HCT116 (cell line): ENCODE results near the gene CACNA2D3. TPM values are rescaled to one million over a fixed set of nuclear protein-coding genes. Genes with fewer than 3 reads are reported as not detected.

Experiments used
- ATAC-seq: fragments of 200-7000 bp; cut with Tn5 transposase; 2 replicates; pipeline ENCODE4 v1.9.1; 2020; ENCODE audit warnings: mild to moderate bottlenecking, moderate library complexity
- BruUV-seq: library from RNA; stranded (reverse); fragments of 400-500 nt; replicated peaks from 2 replicates; lab custom pipeline; 2021; lab: Mats Ljungman, UMichigan
- CTCF ChIA-PET: fragments of 300-600 bp; sonication (Branson Sonifier 250); formaldehyde crosslinking; loops from one replicate; lab custom pipeline; 2021; ENCODE audit warnings: antibody characterized with exemption; lab: Charles Lee
- POLR2A ChIA-PET: fragments of 300-600, 350-600 bp; sonication (Branson Sonifier 250); formaldehyde crosslinking; loops from one replicate; lab custom pipeline; 2021; ENCODE audit warnings: antibody characterized with exemption; lab: Charles Lee
- RAD21 ChIA-PET, 2 experiments: fragments of 300-600 bp; sonication (Branson Sonifier 250); formaldehyde crosslinking; loops; one replicate each; lab custom pipeline; 2023; ENCODE audit warnings: low total read pairs in 2 of 2; ENCODE audit not compliant: uncharacterized antibody in 2 of 2, unreplicated experiment in 2 of 2, low non-redundant PET in 1 of 2; lab: Charles Lee
- DNase-seq: peaks from one replicate; pipeline ENCODE4 v3.0.0-alpha.2; 2010; ENCODE audit warnings: low read depth, low spot score
- H2AFZ ChIP-seq: fragments of 200-600 bp; shearing (Covaris generic), sonication (generic); 2 replicates; pipeline ENCODE4 v1.6.1; 2017; ENCODE audit warnings: low read depth, mixed run types, mixed read lengths, antibody characterized with exemption, low read length; ENCODE audit not compliant: poor library complexity, severe bottlenecking
- H3K27ac ChIP-seq: 2 replicates; pipeline ENCODE4 v1.5.1; 2012; ENCODE audit warnings: low read depth, low read length
- H3K27me3 ChIP-seq: fragments of 200-600 bp; sonication (generic); 2 replicates; pipeline ENCODE4 v1.6.1; 2016; ENCODE audit warnings: mixed run types, low read length, mixed read lengths; ENCODE audit not compliant: insufficient read depth
- H3K36me3 ChIP-seq, 2 experiments: fragments of 200-500 bp in 1 of 2; fragments of 200-600 bp in 1 of 2; sonication (Bioruptor generic) in 1 of 2; sonication (generic) in 1 of 2; 2 replicates each; pipeline versions ENCODE4 v1.5.1 to v1.6.1; 2014 to 2016; ENCODE audit warnings: low read length in 2 of 2, inconsistent platforms in 1 of 2, mixed read lengths in 1 of 2, mixed run types in 1 of 2; ENCODE audit not compliant: insufficient read depth in 2 of 2, control insufficient read depth in 1 of 2
- H3K4me1 ChIP-seq, 2 experiments: fragments of 200-600 bp in 1 of 2; sonication (generic) in 1 of 2; 2 replicates each; pipeline versions ENCODE4 v1.5.1 to v1.6.1; 2012 to 2017; ENCODE audit warnings: low read length in 2 of 2, inconsistent platforms in 1 of 2, mild to moderate bottlenecking in 1 of 2, mixed read lengths in 1 of 2, mixed run types in 1 of 2, moderate library complexity in 1 of 2; ENCODE audit not compliant: insufficient read depth in 2 of 2, control insufficient read depth in 1 of 2
- H3K4me2 ChIP-seq: fragments of 200-600 bp; sonication (generic); 2 replicates; pipeline ENCODE4 v1.6.1; 2017; ENCODE audit warnings: mixed run types, low read length, mixed read lengths
- H3K4me3 ChIP-seq, 2 experiments: fragments of 200-600 bp in 1 of 2; sonication (generic) in 1 of 2; replicated peaks in 1 of 2; 2 replicates each; pipeline ENCODE4 v1.5.1; 2011 to 2016; ENCODE audit warnings: low read length in 2 of 2, control low read depth in 1 of 2, low read depth in 1 of 2, mild to moderate bottlenecking in 1 of 2, mixed read lengths in 1 of 2, mixed run types in 1 of 2
- H3K79me2 ChIP-seq: fragments of 200-600 bp; sonication (generic); 2 replicates; pipeline ENCODE4 v1.6.1; 2017; ENCODE audit warnings: mild to moderate bottlenecking, mixed run types, low read length, moderate library complexity, mixed read lengths; ENCODE audit not compliant: insufficient read depth
- H3K9ac ChIP-seq: fragments of 200-600 bp; sonication (generic); 2 replicates; pipeline ENCODE4 v1.6.1; 2016; ENCODE audit warnings: low read length, mixed read lengths
- H3K9me2 ChIP-seq: fragments of 200-600 bp; sonication (generic), shearing (Covaris generic); 2 replicates; pipeline ENCODE4 v1.6.1; 2017; ENCODE audit warnings: mixed run types, mild to moderate bottlenecking, moderate library complexity; ENCODE audit not compliant: insufficient read depth
- H3K9me3 ChIP-seq, 2 experiments: fragments of 200-500 bp in 1 of 2; fragments of 200-600 bp in 1 of 2; sonication (Bioruptor generic) in 1 of 2; sonication (generic) in 1 of 2; 2 replicates each; pipeline ENCODE4 v1.6.1; 2014 to 2017; ENCODE audit warnings: low read length in 2 of 2, mixed read lengths in 2 of 2, inconsistent platforms in 1 of 2, low read depth in 1 of 2, mild to moderate bottlenecking in 1 of 2, mixed run types in 1 of 2, moderate library complexity in 1 of 2; ENCODE audit not compliant: control insufficient read depth in 1 of 2, insufficient read depth in 1 of 2
- H4K20me1 ChIP-seq: fragments of 200-600 bp; sonication (generic), shearing (Covaris generic); 2 replicates; pipeline ENCODE4 v1.6.1; 2017; ENCODE audit warnings: mixed run types, mild to moderate bottlenecking, moderate library complexity; ENCODE audit not compliant: insufficient read depth
- CEBPB ChIP-seq: IDR thresholded peaks from 2 replicates; pipeline ENCODE4 v1.6.1; 2012; ENCODE audit warnings: low read depth
- EGR1 ChIP-seq: IDR thresholded peaks from 2 replicates; pipeline ENCODE4 v1.6.1; 2012; ENCODE audit warnings: low read depth
- EZH2 ChIP-seq: fragments of 200-600 bp; sonication (generic); IDR thresholded peaks from 2 replicates; pipeline ENCODE4 v1.6.1; 2017; ENCODE audit warnings: antibody characterized with exemption, mixed run types
- POLR2A ChIP-seq: IDR thresholded peaks from 2 replicates; pipeline ENCODE4 v1.7.0; 2011; ENCODE audit warnings: borderline replicate concordance; ENCODE audit not compliant: insufficient read depth, insufficient read length; ENCODE audit errors: extremely low read depth
- RAD21 ChIP-seq: IDR thresholded peaks from 2 replicates; pipeline ENCODE4 v1.6.1; 2012; ENCODE audit warnings: low read depth, mild to moderate bottlenecking
- SIN3A ChIP-seq: IDR thresholded peaks from 2 replicates; pipeline ENCODE4 v1.6.1; 2012; ENCODE audit warnings: low read depth
- SP1 ChIP-seq: IDR thresholded peaks from 2 replicates; pipeline ENCODE4 v1.6.1; 2012; ENCODE audit warnings: low read depth
- SRF ChIP-seq: IDR thresholded peaks from 2 replicates; pipeline ENCODE4 v1.6.1; 2012; ENCODE audit warnings: low read depth
- TCF7L2 ChIP-seq: IDR thresholded peaks from 2 replicates; pipeline ENCODE4 v1.7.0; 2011; ENCODE audit warnings: borderline replicate concordance, inconsistent platforms; ENCODE audit not compliant: insufficient read depth, insufficient read length; ENCODE audit errors: extremely low read depth
- YY1 ChIP-seq: IDR thresholded peaks from 2 replicates; pipeline ENCODE4 v1.6.1; 2011; ENCODE audit warnings: low read length, low read depth, moderate library complexity, mild to moderate bottlenecking; ENCODE audit not compliant: insufficient replicate concordance; ENCODE audit errors: extremely low read depth
- ZFX ChIP-seq: fragments of 450-650 bp; IDR thresholded peaks from 2 replicates; pipeline ENCODE4 v1.6.1; 2017
- ZNF274 ChIP-seq: fragments of 200-500 bp; sonication (Bioruptor generic); IDR thresholded peaks from 2 replicates; pipeline ENCODE4 v1.6.1; 2014; ENCODE audit warnings: mild to moderate bottlenecking, low read depth, low read length, inconsistent platforms
- intact Hi-C: fragments of 100-400 bp; cut with micrococcal nuclease; formaldehyde crosslinking; loops from 2 replicates; pipeline ENCODE4 v1.10.0; 2022
- total RNA-seq: library from RNA; stranded (reverse); gene quantifications from one replicate; pipeline ENCODE4 v1.2.1, GENCODE V29; 2021; ENCODE audit not compliant: unreplicated experiment
- TF ChIP-seq, protein P1 (sequence below): IDR thresholded peaks from 2 replicates; pipeline ENCODE4 v1.6.1; 2012
- TF ChIP-seq, protein P2 (sequence below): IDR thresholded peaks from 2 replicates; pipeline ENCODE4 v1.6.1; 2011; ENCODE audit warnings: mild to moderate bottlenecking, low read length, moderate library complexity; ENCODE audit not compliant: insufficient replicate concordance; ENCODE audit errors: extremely low read depth
- TF ChIP-seq, protein P3 (sequence below): IDR thresholded peaks from 2 replicates; pipeline ENCODE4 v1.6.1; 2012
- TF ChIP-seq, protein P4 (sequence below), 3 experiments: fragments of 200-600 bp in 1 of 3; sonication (generic) in 1 of 3; IDR thresholded peaks in 2 of 3; conservative IDR thresholded peaks in 1 of 3; 2 replicates each; pipeline ENCODE4 v1.5.1; 2012 to 2017; ENCODE audit warnings: low read depth in 2 of 3, low read length in 2 of 3, antibody characterized with exemption in 1 of 3, borderline replicate concordance in 1 of 3, control low read depth in 1 of 3, mild to moderate bottlenecking in 1 of 3, mixed read lengths in 1 of 3, mixed run types in 1 of 3, moderate library complexity in 1 of 3; ENCODE audit not compliant: insufficient read depth in 1 of 3

CACNA2D3 gene
- total RNA-seq, 1 experiment from 2014 or later, result 0.20 TPM

DNA sequence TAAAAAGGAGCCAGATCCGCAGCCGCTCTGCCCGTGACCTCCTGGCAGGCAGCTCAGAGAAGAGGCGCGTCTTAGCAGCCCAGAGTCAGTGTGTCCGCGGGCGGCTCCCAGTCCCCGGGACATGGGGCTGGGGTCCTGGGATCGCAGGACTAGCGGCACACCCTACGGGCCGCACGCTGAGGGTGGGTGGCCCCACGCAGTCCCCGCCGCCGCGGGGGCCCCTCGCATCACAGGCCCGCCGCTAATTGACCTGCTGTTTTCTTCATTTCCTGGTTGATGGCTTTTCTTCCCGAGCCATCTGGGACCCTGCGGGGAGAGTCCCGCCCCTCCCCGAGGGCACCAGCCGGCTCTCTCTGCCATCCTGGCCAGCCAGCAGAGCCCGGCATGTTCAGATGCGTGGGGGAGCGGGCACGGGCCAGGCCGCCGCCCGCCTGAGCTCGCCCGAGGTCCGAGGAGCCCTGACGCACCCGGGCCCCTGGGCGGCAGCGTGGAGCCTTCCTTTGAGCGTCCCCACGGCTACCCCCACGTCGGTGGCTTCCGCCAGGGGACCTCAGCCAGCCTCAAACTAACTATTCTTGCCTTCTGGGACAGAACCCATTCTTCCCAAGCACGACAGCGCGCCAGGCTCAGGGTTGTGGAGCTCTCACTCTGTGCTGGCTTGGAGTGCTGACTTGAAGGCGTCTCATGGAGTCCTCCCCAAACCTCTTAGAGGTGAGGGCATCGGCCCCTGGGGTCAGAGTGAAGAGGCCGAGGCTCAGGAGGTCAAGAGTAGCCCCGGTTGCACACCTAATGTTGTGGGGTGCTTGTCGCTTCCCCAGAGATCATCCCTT lies 34.6 kb upstream of the CACNA2D3 start:
- Histone ChIP-seq H4K20me1 (no peaks in the 10 kb centered on the region), H3K4me2 (no peak overlapping the region), H2AFZ (no peak overlapping the region), H3K27ac (no peak overlapping the region), H3K9ac (no peak overlapping the region), H3K9me2 (no peaks in the 10 kb centered on the region), H3K9me3 (no peaks in the 10 kb centered on the region), H3K4me1 (no peaks in the 10 kb centered on the region), H3K79me2 (no peaks in the 10 kb centered on the region), H3K27me3 (peaks cover 24% of the 10 kb centered on the region; the same call in 1 of the 2 replicates), H3K36me3 (no peaks in the 10 kb centered on the region), H3K4me3 (no peak overlapping the region)
- no TSS peak for BruUV-seq
- CTCF ChIA-PET, result no interaction called here
- no peak for DNase-seq
- no peak for ATAC-seq
- RAD21 ChIA-PET, result no interaction called here
- no peak for TF ChIP-seq ZFX
- TF ChIP-seq, protein P1, sequence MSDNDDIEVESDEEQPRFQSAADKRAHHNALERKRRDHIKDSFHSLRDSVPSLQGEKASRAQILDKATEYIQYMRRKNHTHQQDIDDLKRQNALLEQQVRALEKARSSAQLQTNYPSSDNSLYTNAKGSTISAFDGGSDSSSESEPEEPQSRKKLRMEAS, result no peak
- TF ChIP-seq POLR2A, result no peak
- no peak for TF ChIP-seq EGR1
- TF ChIP-seq EZH2, result no peak
- no peak for TF ChIP-seq SRF
- TF ChIP-seq, protein P2, sequence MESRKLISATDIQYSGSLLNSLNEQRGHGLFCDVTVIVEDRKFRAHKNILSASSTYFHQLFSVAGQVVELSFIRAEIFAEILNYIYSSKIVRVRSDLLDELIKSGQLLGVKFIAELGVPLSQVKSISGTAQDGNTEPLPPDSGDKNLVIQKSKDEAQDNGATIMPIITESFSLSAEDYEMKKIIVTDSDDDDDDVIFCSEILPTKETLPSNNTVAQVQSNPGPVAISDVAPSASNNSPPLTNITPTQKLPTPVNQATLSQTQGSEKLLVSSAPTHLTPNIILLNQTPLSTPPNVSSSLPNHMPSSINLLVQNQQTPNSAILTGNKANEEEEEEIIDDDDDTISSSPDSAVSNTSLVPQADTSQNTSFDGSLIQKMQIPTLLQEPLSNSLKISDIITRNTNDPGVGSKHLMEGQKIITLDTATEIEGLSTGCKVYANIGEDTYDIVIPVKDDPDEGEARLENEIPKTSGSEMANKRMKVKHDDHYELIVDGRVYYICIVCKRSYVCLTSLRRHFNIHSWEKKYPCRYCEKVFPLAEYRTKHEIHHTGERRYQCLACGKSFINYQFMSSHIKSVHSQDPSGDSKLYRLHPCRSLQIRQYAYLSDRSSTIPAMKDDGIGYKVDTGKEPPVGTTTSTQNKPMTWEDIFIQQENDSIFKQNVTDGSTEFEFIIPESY, result no peak
- TF ChIP-seq TCF7L2, result no peak
- TF ChIP-seq, protein P3, sequence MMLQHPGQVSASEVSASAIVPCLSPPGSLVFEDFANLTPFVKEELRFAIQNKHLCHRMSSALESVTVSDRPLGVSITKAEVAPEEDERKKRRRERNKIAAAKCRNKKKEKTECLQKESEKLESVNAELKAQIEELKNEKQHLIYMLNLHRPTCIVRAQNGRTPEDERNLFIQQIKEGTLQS, result no peak
- TF ChIP-seq YY1, result no peak
- TF ChIP-seq ZNF274, result no peak
- TF ChIP-seq SIN3A, result no peak
- no peak for TF ChIP-seq CEBPB
- TF ChIP-seq, protein P4, sequence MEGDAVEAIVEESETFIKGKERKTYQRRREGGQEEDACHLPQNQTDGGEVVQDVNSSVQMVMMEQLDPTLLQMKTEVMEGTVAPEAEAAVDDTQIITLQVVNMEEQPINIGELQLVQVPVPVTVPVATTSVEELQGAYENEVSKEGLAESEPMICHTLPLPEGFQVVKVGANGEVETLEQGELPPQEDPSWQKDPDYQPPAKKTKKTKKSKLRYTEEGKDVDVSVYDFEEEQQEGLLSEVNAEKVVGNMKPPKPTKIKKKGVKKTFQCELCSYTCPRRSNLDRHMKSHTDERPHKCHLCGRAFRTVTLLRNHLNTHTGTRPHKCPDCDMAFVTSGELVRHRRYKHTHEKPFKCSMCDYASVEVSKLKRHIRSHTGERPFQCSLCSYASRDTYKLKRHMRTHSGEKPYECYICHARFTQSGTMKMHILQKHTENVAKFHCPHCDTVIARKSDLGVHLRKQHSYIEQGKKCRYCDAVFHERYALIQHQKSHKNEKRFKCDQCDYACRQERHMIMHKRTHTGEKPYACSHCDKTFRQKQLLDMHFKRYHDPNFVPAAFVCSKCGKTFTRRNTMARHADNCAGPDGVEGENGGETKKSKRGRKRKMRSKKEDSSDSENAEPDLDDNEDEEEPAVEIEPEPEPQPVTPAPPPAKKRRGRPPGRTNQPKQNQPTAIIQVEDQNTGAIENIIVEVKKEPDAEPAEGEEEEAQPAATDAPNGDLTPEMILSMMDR (IDR thresholded peaks at IDR 0.05 in 2 of 3, conservative IDR thresholded peaks at IDR 0.05 in 1 of 3; ENCODE audit: borderline replicate concordance in 1 of 3, insufficient read depth in 1 of 3, low read depth in 2 of 3, low read length in 2 of 3), result no peak
- TF ChIP-seq RAD21, result no peak
- TF ChIP-seq SP1, result no peak
- intact Hi-C loops, result no loop called here
- POLR2A ChIA-PET, result no interaction called here
